ENCODE results near the gene HOOK2.
"Not testable (repeated sequence)": the region's sequence is repeated elsewhere in the genome, so short reads cannot be mapped to it uniquely, and the experiment has no call there.

The HOOK2 gene

DNA sequence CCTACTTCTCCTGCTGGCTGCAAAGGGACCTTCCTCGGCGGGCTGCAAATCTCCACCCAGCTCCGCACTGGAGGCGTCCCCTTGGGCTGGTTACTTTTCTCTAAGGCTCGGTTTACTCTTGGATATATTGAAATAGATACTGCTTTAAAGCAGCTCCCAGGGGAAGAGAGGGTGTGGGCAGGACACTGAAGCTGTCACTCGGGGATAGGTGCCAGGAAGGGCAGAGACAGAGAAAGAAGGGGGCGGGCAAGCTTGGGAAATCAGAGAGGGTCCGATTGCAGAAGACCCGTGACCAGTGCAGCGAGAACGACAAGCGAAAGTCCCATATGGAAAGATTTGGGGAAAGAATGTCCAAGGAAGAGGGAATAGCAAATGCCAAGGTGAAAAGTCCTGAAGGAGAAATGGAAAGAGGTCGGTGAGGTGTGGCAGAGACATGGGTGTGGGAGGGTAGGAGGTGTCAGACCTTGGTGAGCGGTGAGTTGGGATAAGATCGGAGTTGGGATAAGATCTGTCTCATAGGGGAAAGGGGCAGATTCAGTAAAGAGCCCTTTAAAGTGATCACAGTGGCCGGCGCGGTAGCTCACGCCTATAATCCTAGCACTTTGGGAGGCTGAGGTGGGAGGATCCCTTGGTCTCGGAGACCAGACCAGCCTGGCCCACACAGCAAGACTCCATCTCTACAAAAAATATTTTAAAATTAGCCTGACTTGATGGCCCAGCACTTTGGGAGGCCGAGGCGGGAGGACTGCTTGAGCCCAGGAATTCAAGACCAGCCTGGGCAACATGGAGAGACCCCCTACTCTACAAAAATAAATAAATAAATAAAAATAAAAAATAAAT is 27.1 kb upstream of the HOOK2 start:
- DNase-seq (ENCODE audit: low read depth) = no peak
- peak overlapping the region; percentile 89 for H3K4me3 ChIP-seq (ENCODE audit: low read length)
- TF ChIP-seq, protein P1, sequence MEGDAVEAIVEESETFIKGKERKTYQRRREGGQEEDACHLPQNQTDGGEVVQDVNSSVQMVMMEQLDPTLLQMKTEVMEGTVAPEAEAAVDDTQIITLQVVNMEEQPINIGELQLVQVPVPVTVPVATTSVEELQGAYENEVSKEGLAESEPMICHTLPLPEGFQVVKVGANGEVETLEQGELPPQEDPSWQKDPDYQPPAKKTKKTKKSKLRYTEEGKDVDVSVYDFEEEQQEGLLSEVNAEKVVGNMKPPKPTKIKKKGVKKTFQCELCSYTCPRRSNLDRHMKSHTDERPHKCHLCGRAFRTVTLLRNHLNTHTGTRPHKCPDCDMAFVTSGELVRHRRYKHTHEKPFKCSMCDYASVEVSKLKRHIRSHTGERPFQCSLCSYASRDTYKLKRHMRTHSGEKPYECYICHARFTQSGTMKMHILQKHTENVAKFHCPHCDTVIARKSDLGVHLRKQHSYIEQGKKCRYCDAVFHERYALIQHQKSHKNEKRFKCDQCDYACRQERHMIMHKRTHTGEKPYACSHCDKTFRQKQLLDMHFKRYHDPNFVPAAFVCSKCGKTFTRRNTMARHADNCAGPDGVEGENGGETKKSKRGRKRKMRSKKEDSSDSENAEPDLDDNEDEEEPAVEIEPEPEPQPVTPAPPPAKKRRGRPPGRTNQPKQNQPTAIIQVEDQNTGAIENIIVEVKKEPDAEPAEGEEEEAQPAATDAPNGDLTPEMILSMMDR (conservative IDR thresholded peaks at IDR 0.05; ENCODE audit: low read depth, low read length) = no peak

DNA sequence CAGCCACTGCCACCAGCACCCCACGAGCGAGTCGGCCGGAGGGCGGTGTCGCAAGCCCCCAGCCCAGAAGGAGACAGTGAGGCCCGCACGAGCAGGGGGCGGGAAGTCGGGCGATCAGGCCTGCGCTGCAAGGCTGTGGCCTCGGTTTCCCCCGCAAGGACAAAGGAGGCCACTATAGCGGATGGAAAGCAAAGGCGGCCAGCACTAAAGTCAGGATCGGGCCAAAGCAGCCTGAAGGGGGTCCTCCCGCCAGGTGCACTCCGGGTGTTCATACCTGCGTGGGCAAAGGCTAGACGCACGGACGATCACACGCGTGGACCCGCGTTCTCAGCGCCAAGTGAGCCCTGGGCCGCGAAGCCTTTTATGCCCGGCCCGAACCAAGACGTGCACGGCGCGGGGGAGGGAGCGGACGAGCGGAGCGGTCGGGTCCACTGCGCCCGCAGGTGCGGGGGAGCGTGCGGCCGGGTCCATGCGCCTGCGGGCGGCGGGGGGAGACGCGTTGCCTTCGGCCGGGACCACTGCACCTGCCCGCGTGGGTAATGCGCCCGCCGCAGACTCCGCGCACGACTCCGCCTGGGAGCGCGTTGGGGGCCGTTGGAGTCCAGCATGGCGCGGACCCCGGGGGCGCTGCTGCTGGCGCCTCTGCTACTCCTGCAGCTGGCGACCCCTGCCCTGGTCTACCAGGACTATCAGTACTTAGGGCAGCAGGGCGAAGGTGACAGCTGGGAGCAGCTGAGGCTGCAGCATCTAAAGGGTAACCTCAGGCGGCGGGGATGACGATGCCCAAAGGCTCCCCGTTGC is 26.3 kb upstream of the HOOK2 start, which contains the start of the genes PRDX2 and THSD8:
Gene PRDX2, minus strand, starts transcription at position 335 of the 801 bp plus-strand sequence. CDS start 539 bp downstream, outside the sequence.
Gene THSD8, plus strand, starts transcription at position 604 of the 801 bp plus-strand sequence. Its CDS starts 3 bp downstream, at position 607.
- peak within 1 kb of the TSS; percentile 89 for H3K4me3 ChIP-seq (ENCODE audit: low read length)
- DNase-seq (ENCODE audit: low read depth) = no peak
- TF ChIP-seq, protein P1 (conservative IDR thresholded peaks at IDR 0.05; ENCODE audit: low read depth, low read length) = peak; percentile 10

DNA sequence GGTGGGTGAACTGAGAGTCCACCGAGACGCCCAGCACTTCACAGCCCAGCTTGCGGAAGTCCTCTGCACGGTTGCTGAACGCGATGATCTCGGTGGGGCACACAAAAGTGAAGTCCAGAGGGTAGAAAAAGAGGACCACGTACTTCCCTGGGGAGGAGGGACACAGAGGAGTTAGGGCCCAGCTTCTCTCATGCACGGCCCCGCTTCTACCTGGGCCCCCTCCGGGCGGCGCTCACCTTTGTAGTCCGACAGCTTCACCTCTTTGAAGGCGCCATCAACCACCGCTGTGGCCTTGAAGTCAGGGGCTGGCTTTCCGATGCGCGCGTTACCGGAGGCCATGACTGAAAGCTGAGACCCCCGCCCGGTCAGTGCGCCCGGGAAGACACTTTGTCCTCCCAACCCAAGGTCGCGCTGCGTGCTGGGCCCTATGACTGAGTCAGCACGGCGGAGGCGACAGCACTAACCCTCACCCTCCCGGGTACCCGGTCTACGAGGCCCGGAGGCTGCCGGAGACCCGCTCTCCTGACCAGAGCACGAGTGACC is 25.6 kb upstream of the HOOK2 start:
- no peak for DNase-seq (ENCODE audit: low read depth)
- H3K4me3 ChIP-seq (ENCODE audit: low read length) = peak overlapping the region; percentile 89
- TF ChIP-seq, protein P1 (conservative IDR thresholded peaks at IDR 0.05; ENCODE audit: low read depth, low read length) = no peak

DNA sequence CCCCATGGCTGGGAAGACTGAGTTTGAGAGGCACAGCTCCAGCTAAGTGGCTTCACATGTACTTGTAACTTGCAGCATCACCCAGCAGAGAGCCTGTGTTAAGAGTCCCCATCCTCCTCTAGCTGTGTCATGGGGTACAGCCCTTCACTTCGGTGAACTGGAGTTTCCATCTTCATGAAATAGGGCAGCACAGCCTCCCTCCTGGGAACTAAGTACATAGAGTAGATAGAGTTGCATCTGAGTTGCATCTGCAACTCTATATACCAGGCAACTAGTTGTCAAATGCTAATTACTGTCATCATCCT is 25.1 kb upstream of the HOOK2 start:
- DNase-seq (ENCODE audit: low read depth) = no peak
- peak overlapping the region; percentile 89 for H3K4me3 ChIP-seq (ENCODE audit: low read length)
- TF ChIP-seq, protein P1 (conservative IDR thresholded peaks at IDR 0.05; ENCODE audit: low read depth, low read length) = no peak

DNA sequence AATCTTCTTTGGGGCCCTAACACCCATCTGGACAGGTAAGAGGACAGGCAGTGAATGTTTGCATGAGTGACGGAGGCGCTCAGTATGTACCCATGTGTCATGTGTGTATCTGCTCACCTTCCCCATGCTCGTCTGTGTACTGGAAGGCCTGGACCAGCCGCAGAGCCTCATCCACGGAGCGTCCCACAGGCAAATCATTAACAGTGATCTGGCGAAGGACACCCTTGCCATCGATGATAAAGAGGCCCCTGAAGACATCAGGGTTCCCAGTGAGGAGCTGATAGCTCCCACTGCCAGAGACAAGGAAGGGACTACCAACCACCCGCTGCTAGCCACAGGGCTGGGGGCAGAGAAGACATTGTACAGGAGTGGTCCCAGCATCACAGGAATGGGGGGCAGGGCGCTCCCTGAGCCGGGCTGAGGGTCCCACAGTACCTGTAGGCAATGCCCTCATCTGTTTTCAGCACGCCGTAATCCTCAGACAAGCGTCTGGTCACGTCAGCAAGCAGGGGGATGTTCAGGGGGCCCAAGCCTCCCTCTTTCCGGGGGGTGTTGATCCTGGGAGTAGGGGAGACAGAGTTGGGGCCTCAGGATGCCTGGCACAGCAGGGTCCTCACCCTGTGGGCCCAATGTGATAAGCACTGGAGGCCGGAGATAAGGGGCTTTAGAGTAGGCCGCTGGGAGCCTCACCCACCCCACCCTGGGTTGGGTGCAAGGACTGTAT is 24.6 kb upstream of the HOOK2 start:
- no peak overlapping the region for H3K4me3 ChIP-seq (ENCODE audit: low read length)
- no peak for DNase-seq (ENCODE audit: low read depth)
- TF ChIP-seq, protein P1 (conservative IDR thresholded peaks at IDR 0.05; ENCODE audit: low read depth, low read length) = no peak

DNA sequence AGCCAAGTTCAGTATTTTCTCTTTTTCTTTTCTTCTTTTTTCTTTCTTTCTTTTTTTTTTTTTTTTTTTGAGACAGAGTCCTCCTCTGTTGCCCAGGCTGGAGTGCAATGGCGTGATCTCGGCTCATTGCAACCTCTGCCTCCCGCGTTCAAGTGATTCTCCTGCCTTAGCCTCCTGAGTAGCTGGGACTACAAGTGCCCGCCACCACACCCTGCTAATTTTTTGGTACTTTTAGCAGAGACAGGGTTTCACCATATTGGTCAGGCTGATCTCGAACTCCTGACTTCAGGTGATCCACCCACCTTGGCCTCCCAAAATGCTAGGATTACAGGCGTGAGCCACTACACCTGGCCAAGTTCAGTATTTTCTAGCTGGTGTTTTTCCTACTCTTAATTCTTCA is 22.3 kb upstream of the HOOK2 start:
- not testable (repeated sequence) for DNase-seq (ENCODE audit: low read depth); H3K4me3 ChIP-seq (ENCODE audit: low read length)

DNA sequence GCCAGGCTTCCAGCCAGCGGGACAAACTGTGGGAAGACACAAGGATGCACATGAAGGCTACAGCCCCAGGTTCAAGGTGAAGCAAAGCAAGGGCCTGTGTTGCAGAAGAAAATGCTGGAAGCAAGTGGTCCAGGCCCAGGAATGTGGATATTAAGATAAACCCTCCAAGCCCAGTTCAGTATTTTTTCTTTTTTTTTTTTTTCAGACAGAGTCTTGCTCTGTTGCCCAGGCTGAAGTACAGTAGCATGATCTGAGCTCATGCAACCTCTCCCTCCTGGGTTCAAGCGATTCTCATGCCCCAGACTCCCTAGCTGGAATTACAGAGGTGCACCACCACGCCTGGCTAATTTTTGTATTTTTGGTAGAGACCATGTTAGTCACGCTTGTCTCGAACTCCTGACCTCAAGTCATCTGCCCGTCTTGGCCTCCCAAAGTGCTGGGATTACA is 21.8 kb upstream of the HOOK2 start:
- DNase-seq (ENCODE audit: low read depth) = no peak
- TF ChIP-seq, protein P1 (conservative IDR thresholded peaks at IDR 0.05; ENCODE audit: low read depth, low read length) = no peak
- H3K4me3 ChIP-seq (ENCODE audit: low read length) = no peak overlapping the region
